OCI-LY7 (cell line): ENCODE measurements around the gene FGF1.

Source experiments
- CTCF ChIP-seq: fragments of 200-600 bp; sonication (generic); conservative IDR thresholded peaks from 2 replicates; pipeline ENCODE4 v1.5.1; 2014; ENCODE audit warnings: mild to moderate bottlenecking, antibody characterized with exemption, low read length, moderate library complexity, mixed read lengths
- EZH2phosphoT487 ChIP-seq: fragments of 200-600 bp; sonication (generic); IDR thresholded peaks from 2 replicates; pipeline ENCODE4 v1.6.1; 2018; ENCODE audit warnings: low read depth, borderline replicate concordance, mild to moderate bottlenecking, mixed run types, antibody characterized with exemption, low read length, moderate library complexity, mixed read lengths

DNA sequence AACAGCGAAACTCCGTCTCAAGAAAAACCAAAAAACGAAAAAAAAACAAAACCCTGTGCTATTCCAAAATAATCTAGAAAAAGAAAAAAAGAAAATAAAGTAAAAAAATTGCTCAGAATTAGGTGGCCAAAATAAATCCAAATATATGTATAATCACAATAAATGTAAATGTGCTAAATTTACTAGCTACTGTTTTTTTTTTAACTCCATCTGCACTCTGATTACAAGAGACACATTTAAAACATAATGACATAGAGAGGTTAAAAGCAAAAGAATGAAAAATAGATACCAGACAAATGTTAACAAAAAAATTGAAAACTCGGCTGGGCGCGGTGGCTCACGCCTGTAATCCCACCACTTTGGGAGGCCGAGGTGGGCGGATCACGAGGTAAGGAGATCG is 66.1 kb downstream of the FGF1 start:
- TF ChIP-seq CTCF: no peak
- TF ChIP-seq EZH2phosphoT487: no peak
